ENCODE measurements around the gene QKI.

DNA sequence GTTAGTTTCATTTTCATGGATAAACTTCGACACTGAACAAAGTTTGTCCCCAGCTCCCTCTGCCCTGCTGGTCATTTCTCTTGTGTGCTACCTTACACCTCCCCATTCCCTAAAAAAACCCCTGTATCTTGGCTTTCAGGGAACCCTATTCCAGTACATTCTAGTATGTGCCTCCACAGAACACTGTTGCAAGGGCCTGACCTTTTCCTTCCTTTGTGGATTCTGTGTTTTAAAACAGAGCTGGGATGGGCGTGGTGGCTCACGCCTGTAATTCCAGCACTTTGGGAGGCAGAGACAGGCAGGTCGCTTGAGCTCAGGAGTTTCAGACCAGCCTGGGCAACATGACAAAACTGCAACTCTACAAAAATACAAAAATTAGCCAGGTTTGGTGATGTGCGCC, 20.6 kb upstream of the QKI start:
- TF ChIP-seq CTCF (IDR thresholded peaks at IDR 0.05) (no peak), POLR2A (IDR thresholded peaks at IDR 0.05) (no peak)
